CD8-positive, alpha-beta memory T cell (primary cell): Measurements from ENCODE around the gene LYST. TPM values are rescaled to one million over a fixed set of nuclear protein-coding genes. Genes with fewer than 3 reads are reported as not detected.
"Not testable (repeated sequence)": the region's sequence is repeated elsewhere in the genome, so short reads cannot be mapped to it uniquely, and the experiment has no call there.

ENCODE experiments used
- CTCF ChIA-PET: fragments of 350-600 bp; sonication (Branson Sonifier 250); formaldehyde crosslinking; loops from one replicate; lab custom pipeline; 2021; ENCODE audit warnings: antibody characterized with exemption; lab: Charles Lee
- POLR2A ChIA-PET: fragments of 350-600 bp; sonication (Branson Sonifier 250); formaldehyde crosslinking; loops from one replicate; lab custom pipeline; 2021; ENCODE audit warnings: antibody characterized with exemption; lab: Charles Lee
- DNase-seq, 5 donors: peaks; one replicate each; pipeline versions ENCODE4 v3.0.0 to v3.0.0-alpha.2; 2020 to 2022; ENCODE audit warnings: mixed read lengths in 1 of 5
- H3K27ac ChIP-seq: one replicate; pipeline ENCODE4 v1.7.0; 2013; ENCODE audit warnings: low read depth, mild to moderate bottlenecking, low read length, moderate library complexity
- H3K27me3 ChIP-seq: 2 replicates; pipeline ENCODE4 v1.7.0; 2013; ENCODE audit warnings: low read length, mild to moderate bottlenecking; ENCODE audit not compliant: insufficient read depth, poor library complexity, severe bottlenecking
- H3K36me3 ChIP-seq: 2 replicates; pipeline ENCODE4 v1.7.0; 2013; ENCODE audit warnings: mild to moderate bottlenecking, low read length, moderate library complexity; ENCODE audit not compliant: insufficient read depth
- H3K4me1 ChIP-seq: 2 replicates; pipeline ENCODE4 v1.7.0; 2013; ENCODE audit warnings: mild to moderate bottlenecking, low read length, moderate library complexity; ENCODE audit not compliant: insufficient read depth
- H3K4me3 ChIP-seq: 2 replicates; pipeline ENCODE4 v1.7.0; 2013; ENCODE audit warnings: mild to moderate bottlenecking, low read length
- H3K9me3 ChIP-seq: 2 replicates; pipeline ENCODE4 v1.7.0; 2013; ENCODE audit warnings: mild to moderate bottlenecking, low read length
- H3K27ac Mint-ChIP-seq, 8 donors: one replicate each; pipeline ENCODE4 v1.8.0; 2020 to 2021; ENCODE audit warnings: mixed read lengths in 8 of 8, mild to moderate bottlenecking in 6 of 8, inconsistent platforms in 3 of 8, moderate library complexity in 3 of 8
- H3K27me3 Mint-ChIP-seq, 2 donors: one replicate each; pipeline ENCODE4 v1.8.0; 2020 to 2021; ENCODE audit warnings: mixed read lengths in 2 of 2, mild to moderate bottlenecking in 1 of 2, moderate library complexity in 1 of 2
- H3K36me3 Mint-ChIP-seq, 3 donors: one replicate each; pipeline ENCODE4 v1.8.0; 2020 to 2021; ENCODE audit warnings: mixed read lengths in 3 of 3, inconsistent platforms in 1 of 3, mild to moderate bottlenecking in 1 of 3
- H3K4me1 Mint-ChIP-seq, 3 donors: one replicate each; pipeline ENCODE4 v1.8.0; 2020 to 2021; ENCODE audit warnings: mixed read lengths in 3 of 3, inconsistent platforms in 1 of 3, mild to moderate bottlenecking in 1 of 3
- H3K4me3 Mint-ChIP-seq, 7 donors: one replicate each; pipeline ENCODE4 v1.8.0; 2020 to 2021; ENCODE audit warnings: mixed read lengths in 7 of 7, mild to moderate bottlenecking in 6 of 7, moderate library complexity in 4 of 7, inconsistent platforms in 2 of 7
- H3K9me3 Mint-ChIP-seq, 5 donors: one replicate each; pipeline ENCODE4 v1.8.0; 2020 to 2022; ENCODE audit warnings: mixed read lengths in 5 of 5, mild to moderate bottlenecking in 3 of 5, moderate library complexity in 2 of 5, inconsistent platforms in 1 of 5
- polyA plus RNA-seq: library from polyadenylated mRNA; unstranded; fragments of 300-500 nt; fragmentation: Illumina TruSeq; gene quantifications from one replicate; pipeline ENCODE4 v1.2.3, GENCODE V29; 2021
- total RNA-seq, 2 experiments: library from RNA; stranded (reverse); gene quantifications; one replicate each; pipeline ENCODE4 v1.2.3, GENCODE V29; 2021

LYST gene
- total and polyA plus RNA-seq, 3 experiments from 2014 or later = 24.1 to 79.9 (median 76.9) TPM

GRCh38 chr1:235651170-235651806, 215.4 kb downstream of the LYST start:
- peaks cover 51 to 56% of the 10 kb centered on the region in 2 donors for H3K27me3 Mint-ChIP-seq
- POLR2A ChIA-PET = no interaction called here
- CTCF ChIA-PET = no interaction called here
- H3K9me3 Mint-ChIP-seq = peaks cover 4 to 17% (median 8%) of the 10 kb centered on the region in 5 donors
- H3K36me3 Mint-ChIP-seq = peaks cover 0 to 11% (median 0%) of the 10 kb centered on the region in 3 donors
- Histone ChIP-seq H3K27me3 (peaks cover 43% of the 10 kb centered on the region), H3K4me3 (no peak overlapping the region), H3K27ac (no peak overlapping the region), H3K9me3 (no peaks in the 10 kb centered on the region), H3K36me3 (no peaks in the 10 kb centered on the region), H3K4me1 (peaks cover 14% of the 10 kb centered on the region)
- H3K4me3 Mint-ChIP-seq = peak overlapping the region; percentile 64 to 75 (median 70)
- peaks cover 11 to 16% (median 12%) of the 10 kb centered on the region in 3 donors for H3K4me1 Mint-ChIP-seq
- H3K27ac Mint-ChIP-seq = peak overlapping the region in 2 of 8 donors; percentile 37 to 61
- DNase-seq = no peak

DNA sequence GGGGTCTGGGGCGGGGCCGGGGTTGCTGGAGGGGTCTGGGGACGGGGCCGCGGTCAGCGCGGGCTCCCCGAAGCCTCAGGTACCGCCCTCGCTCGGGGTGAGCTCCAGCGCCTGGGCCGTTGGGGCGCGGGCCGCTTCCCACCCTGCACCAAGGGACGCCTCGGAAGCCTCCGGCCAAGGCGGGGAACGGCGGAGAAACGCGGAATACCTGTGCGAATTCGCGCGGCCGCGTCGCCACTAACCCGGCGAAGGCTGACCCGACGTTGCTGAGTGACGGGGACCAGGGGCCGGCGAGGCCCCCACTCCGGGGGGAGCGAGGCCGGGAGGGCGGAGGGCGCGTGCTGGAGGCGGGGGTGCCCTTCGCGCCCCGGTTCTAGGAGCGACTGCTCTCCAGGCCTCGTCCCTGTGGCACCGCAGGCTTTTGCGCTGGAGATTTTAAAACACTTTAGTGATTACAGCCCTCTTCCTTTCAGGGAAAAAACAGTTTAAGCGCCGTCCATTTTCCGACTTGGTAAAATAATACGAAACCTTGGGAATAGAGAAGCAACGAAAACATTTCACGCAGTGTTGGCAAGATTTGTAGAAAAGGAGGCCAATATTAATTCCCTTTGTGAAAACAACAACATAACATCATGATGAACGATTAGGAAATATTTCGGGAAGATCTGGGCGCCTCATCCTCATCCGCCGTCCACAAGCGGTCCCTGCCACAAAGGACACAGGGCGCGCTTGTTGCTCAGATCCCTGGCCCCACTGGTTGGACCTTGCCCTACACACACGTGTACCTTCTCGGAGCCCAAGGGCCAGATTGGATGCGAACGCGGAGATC, 216.2 kb downstream of the LYST start:
- no peaks in the 10 kb centered on the region for H3K36me3 ChIP-seq
- H3K4me3 Mint-ChIP-seq = peak overlapping the region; percentile 58 to 75 (median 69)
- H3K27ac ChIP-seq = no peak overlapping the region
- H3K4me1 Mint-ChIP-seq = peaks cover 11 to 16% (median 12%) of the 10 kb centered on the region in 3 donors
- CTCF ChIA-PET = no interaction called here
- no peak for DNase-seq
- H3K4me1 ChIP-seq = peaks cover 14% of the 10 kb centered on the region
- H3K27me3 Mint-ChIP-seq = peaks cover 50 to 57% of the 10 kb centered on the region in 2 donors
- POLR2A ChIA-PET = no interaction called here
- no peak overlapping the region for H3K4me3 ChIP-seq
- H3K36me3 Mint-ChIP-seq = peaks cover 0 to 11% (median 0%) of the 10 kb centered on the region in 3 donors
- peaks cover 4 to 17% (median 8%) of the 10 kb centered on the region in 5 donors for H3K9me3 Mint-ChIP-seq
- H3K9me3 ChIP-seq = no peaks in the 10 kb centered on the region
- peaks cover 48% of the 10 kb centered on the region for H3K27me3 ChIP-seq
- H3K27ac Mint-ChIP-seq = peak overlapping the region in 3 of 8 donors; percentile 37 to 79 (median 70)

DNA sequence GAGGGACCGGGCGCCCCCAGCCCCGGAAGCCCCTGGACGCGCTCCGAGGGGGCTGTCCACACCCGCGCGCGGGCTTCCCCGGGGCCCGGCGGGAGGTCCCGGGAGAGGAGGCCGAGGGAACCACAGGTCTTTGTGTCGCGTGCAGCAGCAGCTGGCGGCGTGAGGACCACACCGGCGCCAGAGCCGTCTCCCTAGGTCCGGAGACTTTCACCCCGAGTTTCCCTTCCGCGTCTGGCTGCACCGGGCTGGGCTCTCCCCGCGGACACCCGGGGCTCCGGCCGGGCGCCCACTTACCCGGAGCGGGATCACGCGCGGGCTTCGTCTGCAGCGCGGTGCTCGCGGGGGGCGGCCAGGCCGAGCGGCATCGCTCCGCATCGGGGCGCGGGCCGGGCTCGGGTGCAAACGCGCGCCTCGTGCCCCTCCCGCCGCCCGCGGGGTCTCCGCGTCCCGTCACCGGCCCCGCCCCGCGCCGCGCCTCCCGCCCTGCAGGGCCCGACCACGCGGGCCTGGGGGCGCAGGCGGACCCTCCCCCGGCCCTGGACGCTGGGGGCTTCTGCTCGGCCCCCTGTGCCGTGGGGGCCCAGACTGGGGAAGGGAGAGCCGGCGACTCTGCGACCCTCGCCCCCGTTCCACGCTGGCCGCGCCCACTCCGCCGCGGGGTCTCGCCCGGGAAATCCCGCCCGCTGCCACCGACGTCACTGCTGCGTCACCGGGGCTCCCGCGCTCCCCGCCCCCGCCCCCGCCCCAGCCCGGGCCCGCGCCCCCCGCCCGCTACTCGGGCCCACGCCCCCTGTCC, 217.1 kb downstream of the LYST start, which contains the start of gene GNG4:
Gene GNG4, minus strand, starts transcription at position 417 of the 796 bp plus-strand sequence. CDS start 65,946 bp downstream, outside the sequence.
- Histone ChIP-seq H3K4me1 (peaks cover 14% of the 10 kb centered on the region), H3K27ac (no peak within 1 kb of the TSS), H3K4me3 (no peak within 1 kb of the TSS), H3K9me3 (no peaks in the 10 kb centered on the region), H3K36me3 (no peaks in the 10 kb centered on the region), H3K27me3 (peaks cover 48% of the 10 kb centered on the region)
- ChIA-PET POLR2A (no interaction called here), CTCF (no interaction called here)
- peak in 3 of 5 donors; percentile 7 to 51 (median 17) for DNase-seq
- Mint-ChIP-seq H3K27ac (peak within 1 kb of the TSS; percentile 20 to 91 (median 65)), H3K36me3 (peaks cover 0 to 11% (median 0%) of the 10 kb centered on the region in 3 donors), H3K9me3 (peaks cover 4 to 13% (median 8%) of the 10 kb centered on the region in 5 donors), H3K4me1 (peaks cover 11 to 16% (median 15%) of the 10 kb centered on the region in 3 donors), H3K27me3 (peaks cover 48 to 51% of the 10 kb centered on the region in 2 donors), H3K4me3 (peak within 1 kb of the TSS; percentile 69 to 92 (median 82))

DNA sequence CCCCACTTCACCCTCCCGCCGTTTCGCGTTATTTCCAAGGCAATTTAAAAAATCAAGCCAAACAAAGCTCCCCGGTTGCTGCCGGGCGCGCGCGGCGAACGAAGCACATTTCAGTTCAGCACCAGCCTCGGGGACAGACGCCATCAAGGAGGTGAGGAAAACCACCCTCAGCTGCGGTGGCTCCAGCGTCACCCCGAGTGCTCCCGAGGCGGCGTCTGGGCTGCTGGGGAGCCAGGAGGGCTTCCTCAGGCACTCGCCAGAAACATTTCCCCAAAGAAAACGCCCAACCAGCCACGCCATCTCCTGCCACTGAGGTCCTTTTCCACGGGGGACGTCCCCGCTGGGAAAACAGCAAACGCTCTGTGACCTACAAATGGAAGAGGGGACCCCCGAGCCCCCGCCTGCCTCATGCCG, 217.7 kb downstream of the LYST start:
- Mint-ChIP-seq H3K4me3 (peak overlapping the region; percentile 60 to 92 (median 82)), H3K4me1 (peaks cover 12 to 21% (median 16%) of the 10 kb centered on the region in 3 donors), H3K36me3 (peaks cover 0 to 7% (median 3%) of the 10 kb centered on the region in 3 donors), H3K27me3 (peaks cover 44 to 46% of the 10 kb centered on the region in 2 donors), H3K27ac (peak overlapping the region; percentile 13 to 91 (median 65)), H3K9me3 (peaks cover 2 to 10% (median 7%) of the 10 kb centered on the region in 5 donors)
- H3K9me3 ChIP-seq = no peaks in the 10 kb centered on the region
- peaks cover 44% of the 10 kb centered on the region for H3K27me3 ChIP-seq
- CTCF ChIA-PET = no interaction called here
- H3K27ac ChIP-seq = no peak overlapping the region
- no peaks in the 10 kb centered on the region for H3K36me3 ChIP-seq
- no peak overlapping the region for H3K4me3 ChIP-seq
- DNase-seq = peak; percentile 37 to 74 (median 58)
- peaks cover 14% of the 10 kb centered on the region for H3K4me1 ChIP-seq
- POLR2A ChIA-PET = no interaction called here

DNA sequence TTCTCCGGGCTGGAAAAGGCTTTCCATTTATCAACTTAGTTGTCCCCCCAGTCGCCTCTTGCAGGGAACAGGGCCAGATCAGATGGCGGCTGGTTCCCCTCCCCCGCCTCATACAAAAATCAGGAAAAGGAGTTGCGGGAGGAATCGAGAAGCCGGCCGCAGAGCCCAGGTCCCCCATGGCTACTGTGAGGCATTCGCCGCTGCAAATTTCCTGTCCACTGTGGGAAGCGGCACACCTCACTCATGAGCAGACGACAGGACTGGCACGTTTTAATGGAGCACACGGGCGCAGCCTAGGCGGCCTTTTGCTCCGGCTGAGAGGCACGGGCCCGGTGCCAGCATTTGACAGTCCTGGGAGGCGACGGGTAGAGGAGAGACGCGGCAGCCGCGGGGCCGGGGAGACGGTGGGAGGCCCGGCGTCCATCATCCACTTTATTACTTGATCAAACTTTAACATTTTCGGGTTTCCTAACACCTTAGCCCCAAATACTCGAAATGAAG, 218.2 kb downstream of the LYST start:
- no peak overlapping the region for H3K4me3 ChIP-seq
- Mint-ChIP-seq H3K4me3 (peak overlapping the region; percentile 60 to 92 (median 82)), H3K27me3 (peaks cover 41 to 43% of the 10 kb centered on the region in 2 donors), H3K4me1 (peaks cover 13 to 24% (median 21%) of the 10 kb centered on the region in 3 donors), H3K27ac (peak overlapping the region in 2 of 8 donors; percentile 13 to 69), H3K36me3 (peaks cover 0 to 4% (median 3%) of the 10 kb centered on the region in 3 donors), H3K9me3 (peaks cover 0 to 8% (median 4%) of the 10 kb centered on the region in 5 donors)
- H3K27ac ChIP-seq = no peak overlapping the region
- CTCF ChIA-PET = no interaction called here
- no peaks in the 10 kb centered on the region for H3K9me3 ChIP-seq
- H3K27me3 ChIP-seq = peaks cover 42% of the 10 kb centered on the region
- POLR2A ChIA-PET = no interaction called here
- peak in 1 of 5 donors; percentile 45 for DNase-seq
- H3K4me1 ChIP-seq = peaks cover 14% of the 10 kb centered on the region
- H3K36me3 ChIP-seq = no peaks in the 10 kb centered on the region

- CTCF ChIA-PET, H3K4me3 ChIP-seq, DNase-seq, H3K27ac ChIP-seq, H3K36me3 ChIP-seq, H3K36me3 Mint-ChIP-seq, H3K9me3 ChIP-seq, POLR2A ChIA-PET, H3K9me3 Mint-ChIP-seq: not testable (repeated sequence)
- Mint-ChIP-seq H3K27me3 (peaks cover 34 to 35% of the 10 kb centered on the region in 2 donors), H3K4me1 (peaks cover 22 to 33% (median 30%) of the 10 kb centered on the region in 3 donors), H3K27ac (peak overlapping the region in 1 of 8 donors; percentile 74), H3K4me3 (peak overlapping the region in 1 of 7 donors; percentile 66)
- peaks cover 20% of the 10 kb centered on the region for H3K4me1 ChIP-seq
- peaks cover 38% of the 10 kb centered on the region for H3K27me3 ChIP-seq
These were observed 219.2 kb downstream of the LYST start for GRCh38 chr1:235647537-235647936.

DNA sequence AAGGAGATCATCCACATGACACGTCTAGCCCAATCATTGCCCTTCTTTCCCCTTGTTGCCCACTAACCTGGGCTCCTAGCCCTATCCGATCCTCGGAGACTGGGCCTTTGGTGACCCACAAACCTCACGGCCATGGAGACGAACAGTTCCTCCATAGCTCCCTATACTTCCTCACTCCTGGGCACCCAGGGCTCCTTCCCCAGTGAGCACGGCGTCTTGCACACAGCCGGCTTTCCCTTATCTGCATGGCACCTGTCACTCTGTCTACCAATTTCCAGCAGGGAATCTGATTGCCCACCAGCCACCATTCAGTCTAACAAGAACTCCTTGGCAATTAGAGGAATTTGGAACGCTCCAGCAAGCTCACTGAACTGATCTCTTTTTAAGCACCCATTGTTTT, 220.2 kb downstream of the LYST start:
- CTCF ChIA-PET = no interaction called here
- H3K4me1 Mint-ChIP-seq = peaks cover 31 to 44% (median 40%) of the 10 kb centered on the region in 3 donors
- Histone ChIP-seq H3K4me1 (peaks cover 31% of the 10 kb centered on the region), H3K4me3 (no peak overlapping the region), H3K27me3 (peaks cover 34% of the 10 kb centered on the region), H3K9me3 (no peaks in the 10 kb centered on the region), H3K27ac (no peak overlapping the region), H3K36me3 (no peaks in the 10 kb centered on the region)
- no peak for DNase-seq
- no peak overlapping the region for H3K4me3 Mint-ChIP-seq
- POLR2A ChIA-PET = no interaction called here
- peaks cover 28 to 31% of the 10 kb centered on the region in 2 donors for H3K27me3 Mint-ChIP-seq
- H3K36me3 Mint-ChIP-seq = peaks cover 0 to 4% (median 3%) of the 10 kb centered on the region in 3 donors
- H3K27ac Mint-ChIP-seq = peak overlapping the region in 1 of 8 donors; percentile 93
- H3K9me3 Mint-ChIP-seq = peaks cover 0 to 3% (median 2%) of the 10 kb centered on the region in 5 donors
